ENCODE results near the gene METTL9.

METTL9 gene

GRCh38 chr16:21698169-21699032, 99.0 kb downstream of the METTL9 start:
- TF ChIP-seq CTCF (IDR thresholded peaks at IDR 0.05; ENCODE audit: low read depth, low read length): no peak
- no peak overlapping the region for H3K4me3 ChIP-seq (ENCODE audit: low read depth, low read length)

- H3K4me3 ChIP-seq (ENCODE audit: low read depth, low read length): no peak overlapping the region
- no peak for TF ChIP-seq CTCF (IDR thresholded peaks at IDR 0.05; ENCODE audit: low read depth, low read length)
Observed at GRCh38 chr16:21701271-21701670, 101.9 kb downstream of the METTL9 start.

GRCh38 chr16:21702276-21702675, 102.9 kb downstream of the METTL9 start:
- no peak overlapping the region for H3K4me3 ChIP-seq (ENCODE audit: low read depth, low read length)
- TF ChIP-seq CTCF (IDR thresholded peaks at IDR 0.05; ENCODE audit: low read depth, low read length): no peak

- TF ChIP-seq CTCF (IDR thresholded peaks at IDR 0.05; ENCODE audit: low read depth, low read length): no peak
- H3K4me3 ChIP-seq (ENCODE audit: low read depth, low read length): no peak overlapping the region
Observed at GRCh38 chr16:21703156-21703555, 103.8 kb downstream of the METTL9 start.

- TF ChIP-seq CTCF (IDR thresholded peaks at IDR 0.05; ENCODE audit: low read depth, low read length): no peak
- H3K4me3 ChIP-seq (ENCODE audit: low read depth, low read length): no peak overlapping the region
Observed at GRCh38 chr16:21703589-21704174, 104.3 kb downstream of the METTL9 start.

GRCh38 chr16:21704266-21704665, 104.9 kb downstream of the METTL9 start:
- no peak for TF ChIP-seq CTCF (IDR thresholded peaks at IDR 0.05; ENCODE audit: low read depth, low read length)
- H3K4me3 ChIP-seq (ENCODE audit: low read depth, low read length): no peak overlapping the region

GRCh38 chr16:21704733-21705132, 105.4 kb downstream of the METTL9 start:
- no peak for TF ChIP-seq CTCF (IDR thresholded peaks at IDR 0.05; ENCODE audit: low read depth, low read length)
- no peak overlapping the region for H3K4me3 ChIP-seq (ENCODE audit: low read depth, low read length)

Data from WI38 (cell line).